HG03342 (cell line): Measurements from ENCODE around the gene CXCL3.

ENCODE experiments used
- ATAC-seq: cut with Tn5 transposase; IDR thresholded peaks from one replicate; pipeline ENCODE4 v1.9.1; 2021; ENCODE audit warnings: mild to moderate bottlenecking, moderate library complexity; ENCODE audit not compliant: unreplicated experiment

The CXCL3 gene

GRCh38 chr4:74056114-74056857 is 17.8 kb upstream of the CXCL3 start:
- ATAC-seq, result no peak

- ATAC-seq, result no peak
Measured at GRCh38 chr4:74055498-74055897, 17.0 kb upstream of the CXCL3 start.

GRCh38 chr4:74055096-74055495 is 16.6 kb upstream of the CXCL3 start:
- no peak for ATAC-seq

GRCh38 chr4:74054483-74055047 is 16.1 kb upstream of the CXCL3 start:
- no peak for ATAC-seq

GRCh38 chr4:74047152-74047551 is 8.7 kb upstream of the CXCL3 start:
- ATAC-seq, result no peak

GRCh38 chr4:74045772-74046171 is 7.3 kb upstream of the CXCL3 start:
- ATAC-seq, result no peak

GRCh38 chr4:74045247-74045646 is 6.8 kb upstream of the CXCL3 start:
- no peak for ATAC-seq

GRCh38 chr4:74044677-74045076 is 6.2 kb upstream of the CXCL3 start:
- ATAC-seq, result no peak

- no peak for ATAC-seq
Measured at GRCh38 chr4:74042681-74043080, 4.2 kb upstream of the CXCL3 start.

- no peak for ATAC-seq
Measured at GRCh38 chr4:74041418-74041817, 2.9 kb upstream of the CXCL3 start.

GRCh38 chr4:74039315-74039763 is 850 bp upstream of the CXCL3 start:
- no peak for ATAC-seq

GRCh38 chr4:74038086-74038424 is 434 bp downstream of the CXCL3 start:
- no peak for ATAC-seq

- no peak for ATAC-seq
Measured at GRCh38 chr4:74037076-74037955, 1.2 kb downstream of the CXCL3 start.

GRCh38 chr4:74033739-74034138 is 4.8 kb downstream of the CXCL3 start:
- no peak for ATAC-seq

GRCh38 chr4:74032064-74032463 is 6.4 kb downstream of the CXCL3 start:
- ATAC-seq, result no peak

- no peak for ATAC-seq
Measured at GRCh38 chr4:74031576-74031975, 6.9 kb downstream of the CXCL3 start.

GRCh38 chr4:74030285-74030684 is 8.2 kb downstream of the CXCL3 start:
- no peak for ATAC-seq

GRCh38 chr4:74028504-74028903 is 10.0 kb downstream of the CXCL3 start:
- no peak for ATAC-seq

GRCh38 chr4:74023709-74024108 is 14.8 kb downstream of the CXCL3 start:
- ATAC-seq, result no peak

GRCh38 chr4:74021601-74022000 is 16.9 kb downstream of the CXCL3 start:
- no peak for ATAC-seq

- no peak for ATAC-seq
Measured at GRCh38 chr4:74018771-74019170, 19.7 kb downstream of the CXCL3 start.

GRCh38 chr4:74018116-74018515 is 20.4 kb downstream of the CXCL3 start:
- ATAC-seq, result no peak
